ENCODE data around the gene ABCA3.

Gene ABCA3

GRCh38 chr16:2235234-2235651 lies 105.3 kb downstream of the ABCA3 start:
- no peak for TF ChIP-seq CTCF (IDR thresholded peaks at IDR 0.05; ENCODE audit: low read depth, low read length, missing control alignments)
- H3K4me3 ChIP-seq (replicated peaks; ENCODE audit: low read depth, low read length): no peak overlapping the region
- no peak for DNase-seq (ENCODE audit: extremely low read depth, low read depth)

GRCh38 chr16:2234813-2235170 lies 105.7 kb downstream of the ABCA3 start:
- no peak for DNase-seq (ENCODE audit: extremely low read depth, low read depth)
- no peak overlapping the region for H3K4me3 ChIP-seq (replicated peaks; ENCODE audit: low read depth, low read length)
- no peak for TF ChIP-seq CTCF (IDR thresholded peaks at IDR 0.05; ENCODE audit: low read depth, low read length, missing control alignments)

GRCh38 chr16:2233872-2234812 lies 106.4 kb downstream of the ABCA3 start:
- TF ChIP-seq CTCF (IDR thresholded peaks at IDR 0.05; ENCODE audit: low read depth, low read length, missing control alignments): no peak
- H3K4me3 ChIP-seq (replicated peaks; ENCODE audit: low read depth, low read length): no peak overlapping the region
- no peak for DNase-seq (ENCODE audit: extremely low read depth, low read depth)

- DNase-seq (ENCODE audit: extremely low read depth, low read depth): no peak
- H3K4me3 ChIP-seq (replicated peaks; ENCODE audit: low read depth, low read length): no peak overlapping the region
- TF ChIP-seq CTCF (IDR thresholded peaks at IDR 0.05; ENCODE audit: low read depth, low read length, missing control alignments): no peak
Measured at GRCh38 chr16:2233046-2233775, 107.3 kb downstream of the ABCA3 start.

GRCh38 chr16:2232094-2232990 lies 108.2 kb downstream of the ABCA3 start:
- no peak for DNase-seq (ENCODE audit: extremely low read depth, low read depth)
- H3K4me3 ChIP-seq (replicated peaks; ENCODE audit: low read depth, low read length): no peak overlapping the region
- TF ChIP-seq CTCF (IDR thresholded peaks at IDR 0.05; ENCODE audit: low read depth, low read length, missing control alignments): no peak

Measured in HFF-Myc (cell line).